ENCODE results near the gene SLC35B1. TPM values are rescaled to one million over a fixed set of nuclear protein-coding genes. Genes with fewer than 3 reads are reported as not detected.

Gene SLC35B1
- total and polyA plus RNA-seq, 4 donors: 40.2 to 90.7 (median 72.3) TPM

DNA sequence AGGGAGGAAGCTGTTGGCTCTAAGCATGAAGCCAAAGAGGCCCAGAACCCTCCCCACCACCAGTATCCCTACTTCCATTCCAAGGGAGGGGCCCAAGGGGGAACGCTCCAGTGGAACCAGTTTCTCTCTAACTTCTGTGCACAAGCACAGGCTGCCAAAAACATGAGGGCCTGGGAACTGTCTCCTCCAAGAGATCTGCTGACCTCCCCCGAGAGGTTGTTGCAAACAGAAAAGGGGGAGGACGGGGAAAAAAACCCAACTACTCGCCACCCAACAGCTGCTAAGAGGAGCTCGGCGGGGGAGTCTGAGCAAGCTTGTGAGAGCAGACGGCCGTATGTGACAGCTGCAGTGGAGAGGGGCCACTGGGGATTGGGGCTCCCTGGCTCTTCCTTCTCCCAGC lies 15.7 kb upstream of the SLC35B1 start:
- no peaks in the 10 kb centered on the region for H3K27me3 ChIP-seq (ENCODE audit: control insufficient read depth, insufficient read depth, low read length)
- no peak for DNase-seq (ENCODE audit: low read depth in 4 of 6, low spot score in 6 of 6)
- 66% methylated on average over 6 of the region's 8 CpGs for whole genome bisulfite sequencing (ENCODE audit: insufficient coverage)
- H3K4me1 ChIP-seq (ENCODE audit: control insufficient read depth, insufficient read depth, low read length): peaks cover 4% of the 10 kb centered on the region
- H3K27ac ChIP-seq (ENCODE audit: low read depth, low read length): no peak overlapping the region
- no peak overlapping the region for H3K4me3 ChIP-seq (ENCODE audit: low read depth, low read length)
- H3K36me3 ChIP-seq (ENCODE audit: control insufficient read depth, insufficient read depth, low read length): peaks cover 18% of the 10 kb centered on the region
- H3K9me3 ChIP-seq (ENCODE audit: control insufficient read depth, insufficient read depth, low read length): no peaks in the 10 kb centered on the region

GRCh38 chr17:49722066-49722465 lies 14.3 kb upstream of the SLC35B1 start:
- Histone ChIP-seq H3K27ac (ENCODE audit: low read depth, low read length) (no peak overlapping the region), H3K4me3 (ENCODE audit: low read depth, low read length) (no peak overlapping the region), H3K36me3 (ENCODE audit: control insufficient read depth, insufficient read depth, low read length) (peaks cover 26% of the 10 kb centered on the region), H3K27me3 (ENCODE audit: control insufficient read depth, insufficient read depth, low read length) (no peaks in the 10 kb centered on the region), H3K9me3 (ENCODE audit: control insufficient read depth, insufficient read depth, low read length) (no peaks in the 10 kb centered on the region), H3K4me1 (ENCODE audit: control insufficient read depth, insufficient read depth, low read length) (no peaks in the 10 kb centered on the region)
- DNase-seq (ENCODE audit: low read depth in 4 of 6, low spot score in 6 of 6): no peak
- 99% methylated on average over 3 of the region's 3 CpGs for WGBS (ENCODE audit: insufficient coverage)

DNA sequence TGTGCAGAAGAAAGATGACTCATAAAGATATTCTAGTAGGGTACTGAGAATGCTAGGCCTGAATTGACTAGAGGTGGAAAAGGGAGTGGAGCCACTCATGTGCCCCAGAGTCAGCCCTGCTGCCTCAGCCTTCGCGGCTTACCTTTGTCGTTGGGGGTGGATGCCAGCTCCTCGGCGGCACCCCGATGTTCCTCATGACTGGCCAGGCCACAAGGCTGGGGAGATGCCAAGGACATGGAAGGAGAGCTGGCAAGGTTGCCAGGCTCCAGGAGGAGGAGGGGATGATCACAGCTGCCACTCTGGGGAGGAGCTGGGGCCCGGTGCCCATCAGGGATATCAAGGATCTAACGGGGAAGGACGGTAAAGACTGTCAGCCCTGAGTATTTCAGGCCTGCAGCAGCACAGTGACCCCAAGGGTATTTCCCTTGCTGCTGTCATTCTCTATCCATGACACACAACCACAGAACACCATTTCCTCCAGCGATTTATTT lies 9.7 kb upstream of the SLC35B1 start:
- peaks cover 34% of the 10 kb centered on the region for H3K36me3 ChIP-seq (ENCODE audit: control insufficient read depth, insufficient read depth, low read length)
- H3K9me3 ChIP-seq (ENCODE audit: control insufficient read depth, insufficient read depth, low read length): no peaks in the 10 kb centered on the region
- DNase-seq (ENCODE audit: low read depth in 4 of 6, low spot score in 6 of 6): no peak
- no peaks in the 10 kb centered on the region for H3K4me1 ChIP-seq (ENCODE audit: control insufficient read depth, insufficient read depth, low read length)
- H3K4me3 ChIP-seq (ENCODE audit: low read depth, low read length): no peak overlapping the region
- 75% methylated on average over 9 of the region's 10 CpGs for whole genome bisulfite sequencing (ENCODE audit: insufficient coverage)
- no peaks in the 10 kb centered on the region for H3K27me3 ChIP-seq (ENCODE audit: control insufficient read depth, insufficient read depth, low read length)
- H3K27ac ChIP-seq (ENCODE audit: low read depth, low read length): no peak overlapping the region

DNA sequence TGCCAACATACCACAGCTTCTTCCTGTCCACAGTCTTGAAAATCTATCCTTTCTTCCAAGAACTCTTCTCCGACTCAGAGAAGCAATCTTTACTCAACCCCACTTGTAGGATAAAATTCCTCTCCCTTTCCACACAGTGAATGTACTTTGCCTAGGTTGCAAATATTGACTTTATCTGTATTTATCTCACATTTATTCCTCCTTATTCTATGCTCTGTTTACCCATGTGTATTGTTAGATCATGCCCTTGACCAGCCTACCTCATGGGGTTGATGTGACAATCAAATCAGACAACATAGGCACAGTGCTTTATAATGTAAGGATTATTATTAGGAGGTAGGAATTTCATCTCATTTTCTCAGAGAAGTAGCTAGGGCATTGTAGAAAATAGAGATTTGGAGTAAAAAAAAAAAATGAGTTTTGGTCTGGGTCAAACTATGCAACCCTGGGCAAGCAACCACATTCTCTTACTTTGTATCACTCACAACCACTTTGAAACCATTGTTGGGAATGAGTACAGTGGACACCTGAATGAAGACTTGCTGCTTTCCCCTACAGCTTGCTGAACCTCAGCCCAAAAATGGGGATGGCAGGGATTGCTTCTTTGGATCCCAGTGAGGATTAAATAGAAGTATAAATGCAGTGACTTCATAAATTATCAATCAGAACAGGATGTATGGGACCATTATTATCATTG lies 9.1 kb upstream of the SLC35B1 start:
- Histone ChIP-seq H3K9me3 (ENCODE audit: control insufficient read depth, insufficient read depth, low read length) (no peaks in the 10 kb centered on the region), H3K27ac (ENCODE audit: low read depth, low read length) (no peak overlapping the region), H3K27me3 (ENCODE audit: control insufficient read depth, insufficient read depth, low read length) (no peaks in the 10 kb centered on the region), H3K36me3 (ENCODE audit: control insufficient read depth, insufficient read depth, low read length) (peaks cover 34% of the 10 kb centered on the region), H3K4me3 (ENCODE audit: low read depth, low read length) (no peak overlapping the region), H3K4me1 (ENCODE audit: control insufficient read depth, insufficient read depth, low read length) (no peaks in the 10 kb centered on the region)
- DNase-seq (ENCODE audit: low read depth in 4 of 6, low spot score in 6 of 6): no peak
- WGBS (ENCODE audit: insufficient coverage): 100% methylated on average over 1 of the region's 1 CpG

GRCh38 chr17:49715717-49716279 lies 8.0 kb upstream of the SLC35B1 start:
- DNase-seq (ENCODE audit: low read depth in 4 of 6, low spot score in 6 of 6): no peak
- Histone ChIP-seq H3K4me3 (ENCODE audit: low read depth, low read length) (no peak overlapping the region), H3K4me1 (ENCODE audit: control insufficient read depth, insufficient read depth, low read length) (no peaks in the 10 kb centered on the region), H3K36me3 (ENCODE audit: control insufficient read depth, insufficient read depth, low read length) (peaks cover 40% of the 10 kb centered on the region), H3K9me3 (ENCODE audit: control insufficient read depth, insufficient read depth, low read length) (no peaks in the 10 kb centered on the region), H3K27ac (ENCODE audit: low read depth, low read length) (no peak overlapping the region), H3K27me3 (ENCODE audit: control insufficient read depth, insufficient read depth, low read length) (no peaks in the 10 kb centered on the region)
- WGBS (ENCODE audit: insufficient coverage): 90% methylated on average over 2 of the region's 9 CpGs

GRCh38 chr17:49715216-49715615 lies 7.5 kb upstream of the SLC35B1 start:
- WGBS (ENCODE audit: insufficient coverage): 90% methylated on average over 3 of the region's 4 CpGs
- H3K36me3 ChIP-seq (ENCODE audit: control insufficient read depth, insufficient read depth, low read length): peaks cover 41% of the 10 kb centered on the region
- no peak overlapping the region for H3K27ac ChIP-seq (ENCODE audit: low read depth, low read length)

DNA sequence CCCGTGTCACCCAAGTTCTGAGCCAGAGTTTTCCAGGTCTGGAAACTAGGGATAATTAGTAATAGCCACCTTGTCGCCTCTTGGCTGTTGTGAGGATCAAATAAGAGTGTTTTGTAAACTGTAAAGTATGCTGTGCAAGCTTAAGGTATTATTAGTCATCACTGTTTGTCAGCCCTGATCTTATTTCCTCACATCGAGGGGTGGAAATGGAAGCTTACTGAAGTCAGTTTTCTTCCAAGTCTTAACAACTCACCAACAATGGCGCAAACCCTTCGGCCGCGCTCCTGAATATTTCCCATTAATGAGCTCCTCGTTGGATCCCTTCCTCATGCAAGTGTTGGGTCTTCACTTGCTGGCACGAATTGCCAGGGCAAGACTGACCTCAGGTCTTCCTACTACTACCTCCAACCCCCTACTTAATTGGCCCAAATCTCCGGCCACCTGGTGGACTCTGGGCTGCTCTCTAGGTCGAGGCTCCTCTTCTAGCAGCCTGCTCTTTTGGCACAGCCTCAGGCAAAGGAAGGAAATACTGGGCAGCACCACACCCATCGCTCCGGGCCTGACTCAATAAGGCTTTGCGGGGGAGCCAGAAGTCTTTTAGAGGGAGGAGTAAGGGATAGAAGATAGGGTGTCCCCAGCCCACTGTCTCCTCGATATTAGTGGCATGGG lies 885 bp upstream of the SLC35B1 start:
- H3K4me1 ChIP-seq (ENCODE audit: control insufficient read depth, insufficient read depth, low read length): peaks cover 9% of the 10 kb centered on the region
- WGBS (ENCODE audit: insufficient coverage): 66% methylated on average over 12 of the region's 15 CpGs
- no peak for DNase-seq (ENCODE audit: low read depth in 4 of 6, low spot score in 6 of 6)
- H3K27me3 ChIP-seq (ENCODE audit: control insufficient read depth, insufficient read depth, low read length): no peaks in the 10 kb centered on the region
- H3K9me3 ChIP-seq (ENCODE audit: control insufficient read depth, insufficient read depth, low read length): no peaks in the 10 kb centered on the region
- no peak overlapping the region for H3K27ac ChIP-seq (ENCODE audit: low read depth, low read length)
- H3K4me3 ChIP-seq (ENCODE audit: low read depth, low read length): peak overlapping the region; percentile 97
- peaks cover 37% of the 10 kb centered on the region for H3K36me3 ChIP-seq (ENCODE audit: control insufficient read depth, insufficient read depth, low read length)

More at GRCh38 chr17:49715216-49715615, 7.5 kb upstream of the SLC35B1 start:
- Histone ChIP-seq H3K27me3 (ENCODE audit: control insufficient read depth, insufficient read depth, low read length) (no peaks in the 10 kb centered on the region), H3K4me1 (ENCODE audit: control insufficient read depth, insufficient read depth, low read length) (no peaks in the 10 kb centered on the region), H3K4me3 (ENCODE audit: low read depth, low read length) (no peak overlapping the region), H3K9me3 (ENCODE audit: control insufficient read depth, insufficient read depth, low read length) (no peaks in the 10 kb centered on the region)
- DNase-seq (ENCODE audit: low read depth in 4 of 6, low spot score in 6 of 6): no peak

DNA sequence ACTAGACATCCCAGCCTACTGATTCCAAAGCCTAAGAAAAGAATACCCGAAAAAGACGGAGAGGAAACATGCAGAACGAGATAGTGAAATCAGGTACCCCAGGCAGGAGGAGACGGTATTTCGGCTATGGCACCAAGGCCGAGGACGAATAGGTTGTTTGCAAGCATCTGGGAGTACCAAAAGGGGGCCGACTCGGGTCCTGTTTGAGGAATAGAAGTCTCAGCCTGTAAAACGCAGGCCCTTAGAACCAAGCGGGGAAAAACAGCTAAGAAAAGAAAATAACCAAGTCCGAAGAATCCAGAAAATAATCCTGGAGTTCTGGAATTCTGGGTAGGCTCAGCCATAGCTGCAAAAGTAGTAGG lies 537 bp downstream of the SLC35B1 start:
- peak overlapping the region; percentile 97 for H3K4me3 ChIP-seq (ENCODE audit: low read depth, low read length)
- under 1% methylated on average over 11 of the region's 12 CpGs for WGBS (ENCODE audit: insufficient coverage)
- no peaks in the 10 kb centered on the region for H3K9me3 ChIP-seq (ENCODE audit: control insufficient read depth, insufficient read depth, low read length)
- no peaks in the 10 kb centered on the region for H3K27me3 ChIP-seq (ENCODE audit: control insufficient read depth, insufficient read depth, low read length)
- H3K36me3 ChIP-seq (ENCODE audit: control insufficient read depth, insufficient read depth, low read length): peaks cover 45% of the 10 kb centered on the region
- H3K4me1 ChIP-seq (ENCODE audit: control insufficient read depth, insufficient read depth, low read length): peaks cover 9% of the 10 kb centered on the region
- DNase-seq (ENCODE audit: low read depth in 4 of 6, low spot score in 6 of 6): peak in 1 of 6 donors; percentile 6
- peak overlapping the region; percentile 98 for H3K27ac ChIP-seq (ENCODE audit: low read depth, low read length)

DNA sequence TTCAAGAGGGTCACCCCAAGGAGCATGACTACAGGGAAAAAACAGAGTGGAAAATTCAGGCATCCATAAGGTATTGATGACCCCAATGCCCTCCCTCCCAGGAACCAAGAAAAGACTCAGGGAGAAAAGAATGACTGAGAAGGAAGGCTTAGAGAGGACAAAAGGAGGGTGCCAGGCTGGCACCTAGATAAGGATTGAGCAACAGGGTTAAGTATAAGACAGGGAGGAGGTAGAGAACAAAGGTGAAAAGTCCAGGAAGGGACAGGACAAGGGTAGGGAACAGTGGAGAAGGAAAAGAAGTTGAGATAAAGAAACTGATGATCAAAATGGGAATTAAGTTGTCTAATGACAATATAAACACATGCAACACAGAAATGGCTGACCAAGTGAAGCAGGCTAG lies 2.5 kb downstream of the SLC35B1 start:
- Histone ChIP-seq H3K27me3 (ENCODE audit: control insufficient read depth, insufficient read depth, low read length) (no peaks in the 10 kb centered on the region), H3K4me3 (ENCODE audit: low read depth, low read length) (no peak overlapping the region), H3K4me1 (ENCODE audit: control insufficient read depth, insufficient read depth, low read length) (peaks cover 9% of the 10 kb centered on the region), H3K9me3 (ENCODE audit: control insufficient read depth, insufficient read depth, low read length) (no peaks in the 10 kb centered on the region), H3K36me3 (ENCODE audit: control insufficient read depth, insufficient read depth, low read length) (peaks cover 50% of the 10 kb centered on the region), H3K27ac (ENCODE audit: low read depth, low read length) (no peak overlapping the region)
- no peak for DNase-seq (ENCODE audit: low read depth in 4 of 6, low spot score in 6 of 6)

Data from spinal cord (tissue), 10 donors.